Nephron progenitor cell (in vitro differentiated cells): Measurements from ENCODE around the gene PXN.
"Not testable (repeated sequence)": the region's sequence is repeated elsewhere in the genome, so short reads cannot be mapped to it uniquely, and the experiment has no call there.

Experiments
- DNase-seq: peaks from one replicate; pipeline ENCODE4 v3.0.0; 2021
- H3K27ac Mint-ChIP-seq: 2 replicates; pipeline ENCODE4 v1.8.0; 2021; ENCODE audit warnings: mild to moderate bottlenecking, moderate library complexity, mixed read lengths
- H3K27me3 Mint-ChIP-seq: 2 replicates; pipeline ENCODE4 v1.8.0; 2021; ENCODE audit warnings: mild to moderate bottlenecking, low read depth, mixed read lengths; ENCODE audit not compliant: poor library complexity
- H3K36me3 Mint-ChIP-seq: 2 replicates; pipeline ENCODE4 v1.8.0; 2021; ENCODE audit warnings: low read depth, mixed read lengths
- H3K4me1 Mint-ChIP-seq: 2 replicates; pipeline ENCODE4 v1.8.0; 2021; ENCODE audit warnings: mixed read lengths
- H3K4me3 Mint-ChIP-seq: 2 replicates; pipeline ENCODE4 v1.8.0; 2021; ENCODE audit warnings: mild to moderate bottlenecking, moderate library complexity, mixed read lengths
- H3K9me3 Mint-ChIP-seq: 2 replicates; pipeline ENCODE4 v1.8.0; 2021; ENCODE audit warnings: mild to moderate bottlenecking, moderate library complexity, mixed read lengths
- CTCF ChIP-seq: fragments of 200-600 bp; sonication (generic); IDR thresholded peaks from 2 replicates; pipeline ENCODE4 v1.5.0; 2021; ENCODE audit warnings: antibody characterized with exemption

Gene PXN

GRCh38 chr12:120200364-120200800 is 65.1 kb downstream of the PXN start:
- Mint-ChIP-seq H3K36me3 (peaks cover 41% of the 10 kb centered on the region), H3K27ac (peak overlapping the region; percentile 99), H3K9me3 (no peaks in the 10 kb centered on the region), H3K4me1 (peaks cover 44% of the 10 kb centered on the region), H3K4me3 (peak overlapping the region; percentile 94), H3K27me3 (no peaks in the 10 kb centered on the region)
- no peak for TF ChIP-seq CTCF
- no peak for DNase-seq

- H3K4me3 Mint-ChIP-seq: peak overlapping the region; percentile 94
- no peaks in the 10 kb centered on the region for H3K27me3 Mint-ChIP-seq
- TF ChIP-seq CTCF: no peak
- peaks cover 51% of the 10 kb centered on the region for H3K4me1 Mint-ChIP-seq
- H3K9me3 Mint-ChIP-seq: no peaks in the 10 kb centered on the region
- H3K27ac Mint-ChIP-seq: peak overlapping the region; percentile 99
- H3K36me3 Mint-ChIP-seq: peaks cover 39% of the 10 kb centered on the region
- no peak for DNase-seq
Measured at GRCh38 chr12:120199595-120200306, 65.8 kb downstream of the PXN start.

GRCh38 chr12:120199025-120199424 is 66.5 kb downstream of the PXN start:
- Mint-ChIP-seq H3K4me1 (peaks cover 52% of the 10 kb centered on the region), H3K4me3 (peak overlapping the region; percentile 94), H3K27ac (peak overlapping the region; percentile 99), H3K9me3 (no peaks in the 10 kb centered on the region), H3K27me3 (no peaks in the 10 kb centered on the region), H3K36me3 (peaks cover 34% of the 10 kb centered on the region)
- DNase-seq: no peak
- TF ChIP-seq CTCF: no peak

GRCh38 chr12:120197542-120197887 is 68.0 kb downstream of the PXN start:
- Mint-ChIP-seq H3K4me1 (peaks cover 54% of the 10 kb centered on the region), H3K4me3 (no peak overlapping the region), H3K9me3 (no peaks in the 10 kb centered on the region), H3K27ac (peak overlapping the region; percentile 93), H3K27me3 (no peaks in the 10 kb centered on the region), H3K36me3 (peaks cover 30% of the 10 kb centered on the region)
- no peak for TF ChIP-seq CTCF
- DNase-seq: no peak

- not testable (repeated sequence) for H3K9me3 Mint-ChIP-seq, H3K27me3 Mint-ChIP-seq, DNase-seq
- H3K4me1 Mint-ChIP-seq: peaks cover 50% of the 10 kb centered on the region
- H3K4me3 Mint-ChIP-seq: peak overlapping the region; percentile 39
- H3K27ac Mint-ChIP-seq: peak overlapping the region; percentile 93
- H3K36me3 Mint-ChIP-seq: peaks cover 30% of the 10 kb centered on the region
Measured at GRCh38 chr12:120196817-120197541, 68.6 kb downstream of the PXN start.

- no peaks in the 10 kb centered on the region for H3K27me3 Mint-ChIP-seq
- peaks cover 49% of the 10 kb centered on the region for H3K4me1 Mint-ChIP-seq
- TF ChIP-seq CTCF: no peak
- no peak overlapping the region for H3K4me3 Mint-ChIP-seq
- no peak for DNase-seq
- H3K27ac Mint-ChIP-seq: peak overlapping the region; percentile 80
- H3K9me3 Mint-ChIP-seq: no peaks in the 10 kb centered on the region
- peaks cover 30% of the 10 kb centered on the region for H3K36me3 Mint-ChIP-seq
Measured at GRCh38 chr12:120196363-120196762, 69.2 kb downstream of the PXN start.
